HFFc6 (cell line): ENCODE data around the gene ARHGEF17. TPM values are rescaled to one million over a fixed set of nuclear protein-coding genes. Genes with fewer than 3 reads are reported as not detected.
"Not testable (repeated sequence)": the region's sequence is repeated elsewhere in the genome, so short reads cannot be mapped to it uniquely, and the experiment has no call there.

Experiments used
- DNase-seq: peaks from one replicate; pipeline ENCODE4 v3.0.0-alpha.2; 2018
- H3K27ac Mint-ChIP-seq: 2 replicates; pipeline ENCODE4 v1.8.0; 2020; ENCODE audit warnings: mild to moderate bottlenecking, mixed read lengths
- H3K27me3 Mint-ChIP-seq: 2 replicates; pipeline ENCODE4 v1.8.0; 2021; ENCODE audit warnings: mild to moderate bottlenecking, moderate library complexity, mixed read lengths; ENCODE audit not compliant: insufficient read depth
- H3K36me3 Mint-ChIP-seq: 2 replicates; pipeline ENCODE4 v1.8.0; 2021; ENCODE audit warnings: low read depth, mixed read lengths
- H3K4me1 Mint-ChIP-seq: 2 replicates; pipeline ENCODE4 v1.8.0; 2020; ENCODE audit warnings: low read depth, mixed read lengths
- H3K4me3 Mint-ChIP-seq: 2 replicates; pipeline ENCODE4 v1.8.0; 2020; ENCODE audit warnings: mild to moderate bottlenecking, moderate library complexity, mixed read lengths
- H3K9me3 Mint-ChIP-seq: 2 replicates; pipeline ENCODE4 v1.8.0; 2020; ENCODE audit warnings: mild to moderate bottlenecking, mixed read lengths
- CTCF ChIP-seq: fragments of 200-600 bp; sonication (generic); IDR thresholded peaks from 2 replicates; pipeline ENCODE4 v1.5.0; 2021; ENCODE audit warnings: antibody characterized with exemption, mild to moderate bottlenecking
- total RNA-seq, 6 experiments: library from RNA; stranded (reverse); fragmentation: NEBNext Ultra II Directional; extraction: Animal tissue kit (Norgen Biotek cat#: 25700); gene quantifications; 2 replicates in 1 of 6; 3 replicates in 5 of 6; pipeline ENCODE4 v1.2.3, GENCODE V29; 2021

The ARHGEF17 gene
- total RNA-seq, 6 experiments from 2014 or later = 84.6 to 112 (median 92.1) TPM

DNA sequence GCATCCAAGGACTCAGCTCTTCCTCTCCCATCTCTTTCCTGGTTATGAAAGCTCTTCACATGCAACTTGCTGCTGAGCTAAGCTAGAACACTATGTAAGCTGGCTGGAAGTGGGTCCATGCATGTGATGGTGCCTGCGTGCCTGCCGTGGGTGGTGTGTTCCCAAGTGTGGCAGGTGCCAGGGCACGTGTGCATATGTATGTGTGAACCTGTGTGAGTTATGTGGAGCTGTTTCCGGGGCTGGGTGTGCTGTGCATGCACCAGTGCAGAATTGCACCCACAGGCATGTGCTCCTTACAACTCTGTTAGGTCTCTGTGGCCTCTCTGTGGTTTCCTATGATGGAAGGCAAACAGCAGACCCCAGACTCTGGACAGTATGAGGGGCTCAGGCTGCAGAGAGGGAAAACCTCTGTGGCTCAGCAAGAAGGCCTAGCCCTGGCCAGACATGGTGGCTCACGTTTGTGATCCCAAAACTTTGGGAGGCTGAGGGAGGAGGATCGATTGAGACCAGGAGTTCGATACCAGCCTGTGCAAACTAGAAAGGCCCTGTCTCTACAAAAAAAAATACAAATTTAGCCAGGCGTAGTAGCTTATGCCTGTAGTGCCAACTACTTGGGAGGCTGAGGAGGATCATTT, 40.1 kb upstream of the ARHGEF17 start:
- Mint-ChIP-seq H3K36me3 (no peaks in the 10 kb centered on the region), H3K4me1 (peaks cover 31% of the 10 kb centered on the region), H3K27ac (no peak overlapping the region), H3K9me3 (no peaks in the 10 kb centered on the region), H3K4me3 (no peak overlapping the region), H3K27me3 (peaks cover 12% of the 10 kb centered on the region)
- no peak for TF ChIP-seq CTCF
- no peak for DNase-seq

DNA sequence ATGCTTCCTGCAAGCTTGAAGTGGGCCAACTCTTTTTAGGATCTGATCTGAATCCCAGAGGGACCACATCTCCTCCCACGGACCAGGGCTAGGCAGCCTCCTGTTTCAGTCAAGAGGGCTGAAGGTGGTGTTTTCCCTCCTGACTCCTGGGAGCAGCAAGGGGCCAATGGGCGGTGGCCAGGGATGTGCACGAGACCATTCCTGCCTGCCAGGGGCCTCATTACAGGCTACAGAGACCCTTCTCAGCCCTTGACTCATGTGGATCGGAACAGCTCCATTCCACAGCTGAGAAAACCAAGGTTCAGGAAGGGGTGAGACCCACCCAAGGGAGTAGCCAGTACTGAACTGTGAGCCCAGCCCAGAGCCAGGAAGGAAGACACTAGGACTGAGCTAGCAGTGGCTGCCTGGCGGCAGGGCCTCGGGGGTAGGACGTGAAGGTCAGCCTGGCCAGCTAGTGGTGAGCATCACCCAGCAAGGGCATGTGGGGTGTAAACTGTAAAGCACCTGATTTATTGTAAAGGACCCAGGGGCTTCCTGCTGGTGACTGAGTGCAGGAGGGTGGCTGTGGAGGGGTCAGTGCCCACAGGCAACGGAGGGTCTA, 39.3 kb upstream of the ARHGEF17 start:
- Mint-ChIP-seq H3K27me3 (peaks cover 12% of the 10 kb centered on the region), H3K27ac (no peak overlapping the region), H3K4me1 (peaks cover 26% of the 10 kb centered on the region), H3K9me3 (no peaks in the 10 kb centered on the region), H3K36me3 (no peaks in the 10 kb centered on the region), H3K4me3 (no peak overlapping the region)
- TF ChIP-seq CTCF = no peak
- no peak for DNase-seq

GRCh38 chr11:73269459-73270015, 38.5 kb upstream of the ARHGEF17 start:
- H3K36me3 Mint-ChIP-seq = no peaks in the 10 kb centered on the region
- peaks cover 12% of the 10 kb centered on the region for H3K27me3 Mint-ChIP-seq
- DNase-seq = no peak
- no peak overlapping the region for H3K27ac Mint-ChIP-seq
- no peak for TF ChIP-seq CTCF
- peaks cover 25% of the 10 kb centered on the region for H3K4me1 Mint-ChIP-seq
- no peaks in the 10 kb centered on the region for H3K9me3 Mint-ChIP-seq
- H3K4me3 Mint-ChIP-seq = no peak overlapping the region

- Mint-ChIP-seq H3K4me3 (no peak overlapping the region), H3K27me3 (peaks cover 10% of the 10 kb centered on the region), H3K4me1 (peaks cover 18% of the 10 kb centered on the region), H3K36me3 (no peaks in the 10 kb centered on the region), H3K27ac (no peak overlapping the region), H3K9me3 (no peaks in the 10 kb centered on the region)
- DNase-seq = no peak
- TF ChIP-seq CTCF = no peak
These were observed 37.8 kb upstream of the ARHGEF17 start for GRCh38 chr11:73270016-73270854.

DNA sequence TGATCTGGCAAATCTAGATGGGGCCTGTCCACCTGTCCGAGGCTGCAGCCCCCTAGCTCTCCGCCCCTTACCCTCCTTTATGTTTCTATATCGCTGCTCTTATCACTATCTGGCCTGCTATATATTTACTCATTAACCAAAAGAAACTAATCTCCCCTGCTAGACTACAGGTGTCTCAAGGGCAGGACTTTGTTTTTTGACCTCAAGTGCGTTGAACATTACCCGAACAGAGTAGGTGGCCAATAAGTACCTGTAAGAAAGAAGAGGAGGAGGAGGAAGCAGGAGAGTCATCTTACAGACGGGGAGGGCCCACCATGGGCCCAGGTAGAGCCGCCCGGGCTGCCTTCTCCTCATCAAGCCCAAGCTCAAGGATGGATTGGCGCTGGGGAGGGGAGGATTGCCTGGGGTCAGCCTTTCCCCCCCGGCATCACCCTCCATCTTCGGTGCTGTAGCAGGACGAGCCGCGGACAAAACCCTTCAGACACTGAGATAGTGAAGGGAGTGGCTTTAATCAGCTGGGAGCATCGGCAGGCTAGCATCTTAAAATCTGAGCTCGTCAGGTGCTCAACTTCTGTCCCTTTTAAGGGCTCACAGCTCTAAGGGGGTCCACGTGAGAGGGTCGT, 37.1 kb upstream of the ARHGEF17 start:
- Mint-ChIP-seq H3K36me3 (no peaks in the 10 kb centered on the region), H3K27me3 (peaks cover 12% of the 10 kb centered on the region), H3K4me3 (no peak overlapping the region), H3K9me3 (no peaks in the 10 kb centered on the region), H3K4me1 (peaks cover 17% of the 10 kb centered on the region), H3K27ac (peak overlapping the region; percentile 42)
- TF ChIP-seq CTCF = no peak
- DNase-seq = no peak

- Mint-ChIP-seq H3K27me3 (peaks cover 12% of the 10 kb centered on the region), H3K4me3 (peak overlapping the region; percentile 30; the same call in 1 of the 2 replicates), H3K4me1 (peaks cover 17% of the 10 kb centered on the region), H3K27ac (peak overlapping the region; percentile 52)
- H3K9me3 Mint-ChIP-seq, H3K36me3 Mint-ChIP-seq, DNase-seq: not testable (repeated sequence)
These were observed 36.6 kb upstream of the ARHGEF17 start for GRCh38 chr11:73271478-73271865.
